K562 (cell line): ENCODE data around the gene STIM1. TPM values are rescaled to one million over a fixed set of nuclear protein-coding genes. Genes with fewer than 3 reads are reported as not detected.
A peak's percentile ranks its signal among the peaks of the same experiment; 100 is the strongest.

Experiments
- ATAC-seq: fragments of 200-7000 bp; cut with Tn5 transposase; 3 replicates; pipeline ENCODE4 v1.9.1; 2020; ENCODE audit warnings: moderate library complexity
- BruUV-seq: library from RNA; stranded (reverse); fragments of 400-500 nt; replicated peaks from 2 replicates; lab custom pipeline; 2021; lab: Mats Ljungman, UMichigan
- CTCF ChIA-PET: fragments of 300-600 bp; formaldehyde crosslinking; extraction: SDS; loops from one replicate; lab custom pipeline; 2021; ENCODE audit warnings: low intra/inter-chr PET ratio; lab: Yijun Ruan, JAX
- POLR2A ChIA-PET: fragments of 300-600, 350-650 bp; sonication (Branson Sonifier 250); formaldehyde crosslinking; extraction: SDS; loops from one replicate; lab custom pipeline; 2021; ENCODE audit warnings: antibody characterized with exemption, inconsistent platforms; lab: Yijun Ruan, JAX
- DNase-seq, 4 experiments: peaks; one replicate each; pipeline versions ENCODE4 v3.0.0 to v3.0.0-alpha.2; 2011 to 2018; ENCODE audit warnings: low spot score in 3 of 4, mixed read lengths in 3 of 4; ENCODE audit errors: extremely low read depth in 1 of 4
- FAIRE-seq: peaks from 2 replicates; lab custom pipeline; 2011; peaks lifted over from hg19 to GRCh38; lab: Jason Lieb, UNC
- H2AFZ ChIP-seq: 2 replicates; pipeline ENCODE4 v1.6.0; 2011; ENCODE audit warnings: low read depth, low read length, control low read depth, inconsistent platforms
- H3K27ac ChIP-seq: fragments of 200-600 bp; 3 replicates; pipeline ENCODE4 v1.8.0; 2011; ENCODE audit warnings: low read depth, mild to moderate bottlenecking, control low read depth, inconsistent platforms, low read length, moderate library complexity, mixed read lengths; ENCODE audit errors: extremely low read depth
- H3K27me3 ChIP-seq, 2 experiments: fragments of 300-600 bp in 1 of 2; 2 replicates in 1 of 2; 3 replicates in 1 of 2; pipeline versions ENCODE4 v1.6.0 to v1.8.0; 2011; ENCODE audit warnings: inconsistent platforms in 2 of 2, low read length in 2 of 2, mild to moderate bottlenecking in 1 of 2, mixed read lengths in 1 of 2, moderate library complexity in 1 of 2; ENCODE audit not compliant: control insufficient read depth in 2 of 2, insufficient read depth in 2 of 2
- H3K36me3 ChIP-seq: fragments of 300-600 bp; 3 replicates; pipeline ENCODE4 v1.8.0; 2011; ENCODE audit warnings: mild to moderate bottlenecking, low read length, inconsistent platforms; ENCODE audit not compliant: control insufficient read depth, insufficient read depth
- H3K4me1 ChIP-seq, 2 experiments: fragments of 200-600 bp in 1 of 2; replicated peaks in 1 of 2; 2 replicates in 1 of 2; 3 replicates in 1 of 2; pipeline versions ENCODE4 v1.5.1 to v1.8.0; 2011; ENCODE audit warnings: inconsistent platforms in 2 of 2, low read length in 2 of 2, mild to moderate bottlenecking in 1 of 2, mixed read lengths in 1 of 2, moderate library complexity in 1 of 2; ENCODE audit not compliant: control insufficient read depth in 2 of 2, insufficient read depth in 2 of 2
- H3K4me2 ChIP-seq: 2 replicates; pipeline ENCODE4 v1.6.1; 2011; ENCODE audit warnings: low read length, control low read depth, inconsistent platforms, mixed read lengths; ENCODE audit not compliant: insufficient read depth
- H3K4me3 ChIP-seq: fragments of 200-600 bp; sonication (generic), shearing (Covaris generic); 2 replicates; pipeline ENCODE4 v1.5.1; 2016; ENCODE audit warnings: control low read depth, inconsistent platforms
- H3K79me2 ChIP-seq: fragments of 200-600 bp; 3 replicates; pipeline ENCODE4 v1.8.0; 2011; ENCODE audit warnings: low read length, inconsistent platforms; ENCODE audit not compliant: control insufficient read depth, insufficient read depth
- H3K9ac ChIP-seq, 2 experiments: 2 replicates each; pipeline versions ENCODE4 v1.6.0 to v1.6.1; 2011; ENCODE audit warnings: low read depth in 2 of 2, low read length in 2 of 2, control low read depth in 1 of 2, inconsistent platforms in 1 of 2, mild to moderate bottlenecking in 1 of 2, mixed read lengths in 1 of 2; ENCODE audit not compliant: insufficient read depth in 1 of 2
- H3K9me1 ChIP-seq: one replicate; pipeline ENCODE4 v1.6.0; 2011; ENCODE audit warnings: inconsistent platforms, mild to moderate bottlenecking, low read length, moderate library complexity; ENCODE audit not compliant: control insufficient read depth, insufficient read depth
- H3K9me3 ChIP-seq: replicated peaks from 2 replicates; pipeline ENCODE4 v1.5.1; 2011; ENCODE audit warnings: low read depth, low read length, inconsistent platforms; ENCODE audit not compliant: control insufficient read depth, insufficient read depth
- H4K20me1 ChIP-seq: replicated peaks from 2 replicates; pipeline ENCODE4 v1.6.1; 2011; ENCODE audit warnings: low read length, inconsistent platforms, mixed read lengths; ENCODE audit not compliant: control insufficient read depth, insufficient read depth
- CHD1 ChIP-seq: fragments of 200-600 bp; sonication (generic); IDR thresholded peaks from one replicate; pipeline ENCODE4 v1.6.1; 2012; ENCODE audit warnings: mild to moderate bottlenecking, moderate library complexity, low read length, inconsistent platforms
- COPS2 ChIP-seq: fragments of 450-650 bp; conservative IDR thresholded peaks from 2 replicates; pipeline ENCODE4 v1.6.1; 2016; ENCODE audit warnings: mild to moderate bottlenecking, moderate library complexity
- MBD2 ChIP-seq: sonication (generic); IDR thresholded peaks from 2 replicates; pipeline ENCODE4 v1.6.1; 2016; ENCODE audit warnings: low read depth, borderline replicate concordance
- NFRKB ChIP-seq: fragments of 450-650 bp; IDR thresholded peaks from 2 replicates; pipeline ENCODE4 v1.6.1; 2016; ENCODE audit warnings: low read depth
- WGBS: fragments of 100-300 bp; shearing (Covaris generic); methylation state at CpG from one replicate; pipeline ENCODE4 v1.1.6; 2016; ENCODE audit warnings: low coverage, mixed read lengths; ENCODE audit not compliant: insufficient coverage; ENCODE audit errors: missing lambda C conversion rate; 5-methylcytosine and 5-hydroxymethylcytosine counted together
- in situ Hi-C: fragments of 300-500 bp; cut with MboI; formaldehyde crosslinking; loops from 4 replicates; pipeline ENCODE4 v1.15.0; 2018; ENCODE audit warnings: inconsistent platforms, mixed read lengths
- intact Hi-C: fragments of 100-400 bp; cut with micrococcal nuclease; formaldehyde crosslinking; loops from 2 replicates; pipeline ENCODE4 v1.14.2; 2022
- polyA plus RNA-seq, 8 experiments: library from polyadenylated mRNA; depleted of rRNA in 4 of 8; stranded (reverse) in 5 of 8; unstranded in 3 of 8; fragments of >200 nt; fragmentation: Nextera tagmentation in 2 of 8; fragmentation: Illumina TruSeq in 1 of 8; extraction: Ambion mirVana in 2 of 8; extraction: Trizol in 1 of 8; gene quantifications; 2 replicates each; pipeline versions ENCODE4 v1.2.1 to v1.2.3, GENCODE V29; 2011 to 2014; ENCODE audit warnings: inconsistent platforms in 1 of 8, missing spikeins in 1 of 8
- total RNA-seq, 7 experiments: library from RNA; depleted of rRNA in 6 of 7; stranded (reverse); fragments of >200 nt in 6 of 7; fragmentation: Illumina TruSeq in 2 of 7; extraction: Trizol in 2 of 7; gene quantifications; 2 replicates each; pipeline versions ENCODE4 v1.2.1 to v1.2.3, GENCODE V29; 2011 to 2021; ENCODE audit warnings: low replicate concordance in 1 of 7
- TF ChIP-seq, protein P1 (sequence below): fragments of 450-650 bp; formaldehyde crosslinking; IDR thresholded peaks from 2 replicates; pipeline ENCODE4 v1.4.0; 2020; ENCODE audit warnings: mild to moderate bottlenecking, moderate library complexity

Gene STIM1
- total and polyA plus RNA-seq, 9 of the 15 experiments (the other 6 are each of a cell fraction or from before 2014, with no cell fraction given): 7.7 to 50.5 (median 22.5) TPM

DNA sequence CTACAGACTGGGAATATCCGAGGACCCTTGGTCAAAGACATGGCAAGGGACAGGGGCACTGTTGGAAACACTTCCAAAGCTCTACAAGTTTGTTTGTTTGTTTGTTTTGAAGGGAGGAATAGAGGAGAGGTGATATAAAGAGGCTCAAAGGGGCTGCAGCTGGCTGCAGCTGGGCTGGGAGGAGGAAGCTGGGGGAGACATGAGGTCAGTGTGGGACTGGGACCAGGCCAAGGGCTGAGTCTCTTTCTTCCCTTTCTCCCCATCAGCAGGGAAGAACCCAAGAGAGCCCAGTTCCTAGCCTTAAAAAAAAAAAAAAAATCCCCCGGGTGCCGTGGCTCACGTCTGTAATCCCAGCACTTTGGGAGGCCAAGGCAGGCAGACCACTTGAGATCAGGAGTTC lies 19.7 kb upstream of the STIM1 start:
- POLR2A ChIA-PET: interaction anchor here (0.6 to 2.7 kb wide), 6 partner anchors 8 to 91 kb away, joined by 3 to 18 read pairs (median 5); partner anchors contain the start of gene STIM1

More for the DNA sequence above, 19.7 kb upstream of the STIM1 start:
- H3K4me3 ChIP-seq: peak overlapping the region; percentile 36; the same call in 1 of the 2 replicates
- FAIRE-seq (no peak), DNase-seq (no peak), ATAC-seq (no peak)
- no peaks in the 10 kb centered on the region for H3K27me3 ChIP-seq
- WGBS: 3% methylated on average over 4 of the region's 4 CpGs
- peak overlapping the region; percentile 82 for H3K4me2 ChIP-seq
- TF ChIP-seq CHD1: peak; percentile 9
- 0 out of 2 replicates have a peak, but pooled peaks have one; percentile 30 for TF ChIP-seq NFRKB
- TF ChIP-seq MBD2: no peak
- TF ChIP-seq COPS2: no peak
- TF ChIP-seq, protein P1, sequence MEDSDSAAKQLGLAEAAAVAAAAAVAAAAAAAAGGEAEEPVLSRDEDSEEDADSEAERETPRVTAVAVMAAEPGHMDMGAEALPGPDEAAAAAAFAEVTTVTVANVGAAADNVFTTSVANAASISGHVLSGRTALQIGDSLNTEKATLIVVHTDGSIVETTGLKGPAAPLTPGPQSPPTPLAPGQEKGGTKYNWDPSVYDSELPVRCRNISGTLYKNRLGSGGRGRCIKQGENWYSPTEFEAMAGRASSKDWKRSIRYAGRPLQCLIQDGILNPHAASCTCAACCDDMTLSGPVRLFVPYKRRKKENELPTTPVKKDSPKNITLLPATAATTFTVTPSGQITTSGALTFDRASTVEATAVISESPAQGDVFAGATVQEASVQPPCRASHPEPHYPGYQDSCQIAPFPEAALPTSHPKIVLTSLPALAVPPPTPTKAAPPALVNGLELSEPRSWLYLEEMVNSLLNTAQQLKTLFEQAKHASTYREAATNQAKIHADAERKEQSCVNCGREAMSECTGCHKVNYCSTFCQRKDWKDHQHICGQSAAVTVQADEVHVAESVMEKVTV (CRISPR knock-in tag): no peak
- H4K20me1 ChIP-seq: peaks cover 4% of the 10 kb centered on the region; the same call in 1 of the 2 replicates
- no peaks in the 10 kb centered on the region for H3K9me3 ChIP-seq
- in situ Hi-C loops: no loop called here
- no peak overlapping the region for H2AFZ ChIP-seq
- H3K79me2 ChIP-seq: peaks cover 100% of the 10 kb centered on the region
- H3K36me3 ChIP-seq: peaks cover 70% of the 10 kb centered on the region
- peak overlapping the region; percentile 94 for H3K27ac ChIP-seq
- CTCF ChIA-PET: no interaction called here
- H3K4me1 ChIP-seq: peaks cover 57 to 77% of the 10 kb centered on the region in 2 experiments
- intact Hi-C loops: no loop called here
- no peaks in the 10 kb centered on the region for H3K9me1 ChIP-seq
- peak overlapping the region; percentile 76 to 81; a peak in 3 of 4 replicates for H3K9ac ChIP-seq
- BruUV-seq: no TSS peak
